Measurements from ENCODE around the gene RFC1. TPM values are rescaled to one million over a fixed set of nuclear protein-coding genes. Genes with fewer than 3 reads are reported as not detected.

RFC1 gene
- total and polyA plus RNA-seq, 2 experiments from 2014 or later: 39.5 to 46.3 TPM

DNA sequence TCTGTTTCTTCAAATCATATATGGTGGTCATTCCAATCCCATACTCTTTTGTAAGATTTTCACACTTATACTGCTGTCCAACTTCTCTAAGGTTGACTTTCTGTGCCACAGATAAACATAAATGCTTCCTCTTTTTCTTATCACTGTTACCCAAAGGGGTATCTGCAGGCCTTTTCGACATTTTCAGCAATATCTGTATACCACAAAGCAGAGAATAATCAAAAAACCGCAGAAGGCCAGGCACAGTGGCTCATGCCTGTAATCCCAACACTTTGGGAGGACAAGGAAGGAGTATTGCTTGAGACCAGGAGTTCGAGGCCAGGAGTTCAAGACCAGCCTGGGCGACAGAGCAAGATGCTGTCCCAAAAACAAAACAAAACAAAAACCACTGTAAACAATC, 3.1 kb upstream of the RFC1 start:
- no peaks in the 10 kb centered on the region for H3K27me3 ChIP-seq (replicated peaks; ENCODE audit: insufficient read depth)
- H3K9me3 ChIP-seq (ENCODE audit: low read depth): no peaks in the 10 kb centered on the region
- H2AFZ ChIP-seq: no peak overlapping the region
- no peaks in the 10 kb centered on the region for H4K20me1 ChIP-seq (ENCODE audit: insufficient read depth)
- no peaks in the 10 kb centered on the region for H3F3A ChIP-seq (ENCODE audit: insufficient read depth)
- in situ Hi-C loops (cut with MboI): no loop called here
- WGBS, 2 experiments (ENCODE audit: low coverage in 1 of 2, low lambda C conversion rate in 2 of 2, missing lambda C conversion rate in 2 of 2): 38 to 41% methylated on average over 4 of the region's 4 CpGs
- H3K27ac ChIP-seq: no peak overlapping the region
- no peak for TF ChIP-seq EZH2 (IDR thresholded peaks at IDR 0.05; ENCODE audit: insufficient read depth, poor library complexity, severe bottlenecking)
- no peak for TF ChIP-seq EZH2phosphoT487 (IDR thresholded peaks at IDR 0.05; ENCODE audit: insufficient read depth, low read depth)
- no peaks in the 10 kb centered on the region for H3K36me3 ChIP-seq (ENCODE audit: low read depth)
- H3K9me2 ChIP-seq (ENCODE audit: insufficient read depth): no peaks in the 10 kb centered on the region
- peaks cover 11% of the 10 kb centered on the region; the same call in 1 of the 2 replicates for H3K4me1 ChIP-seq (ENCODE audit: insufficient read depth)
- H3K79me2 ChIP-seq (ENCODE audit: insufficient read depth): peaks cover 19% of the 10 kb centered on the region
- no peak overlapping the region for H3K4me3 ChIP-seq
- no peak overlapping the region for H3K9ac ChIP-seq
- H3K4me2 ChIP-seq (ENCODE audit: unreplicated experiment): no peak overlapping the region
- no peak for DNase-seq

- 71 to 74% methylated on average over 6 of the region's 6 CpGs for WGBS, 2 experiments (ENCODE audit: low coverage in 1 of 2, low lambda C conversion rate in 2 of 2, missing lambda C conversion rate in 2 of 2)
- Histone ChIP-seq H2AFZ (peak overlapping the region; percentile 99), H3K27me3 (replicated peaks; ENCODE audit: insufficient read depth) (no peaks in the 10 kb centered on the region), H3K9me3 (ENCODE audit: low read depth) (no peaks in the 10 kb centered on the region), H3K4me2 (ENCODE audit: unreplicated experiment) (no peak overlapping the region), H3K36me3 (ENCODE audit: low read depth) (no peaks in the 10 kb centered on the region), H4K20me1 (ENCODE audit: insufficient read depth) (no peaks in the 10 kb centered on the region), H3K9me2 (ENCODE audit: insufficient read depth) (no peaks in the 10 kb centered on the region), H3K9ac (no peak overlapping the region), H3F3A (ENCODE audit: insufficient read depth) (no peaks in the 10 kb centered on the region), H3K79me2 (ENCODE audit: insufficient read depth) (peaks cover 40% of the 10 kb centered on the region), H3K27ac (no peak overlapping the region), H3K4me3 (no peak overlapping the region), H3K4me1 (ENCODE audit: insufficient read depth) (peaks cover 13% of the 10 kb centered on the region; the same call in 1 of the 2 replicates)
- no peak for DNase-seq
- TF ChIP-seq EZH2phosphoT487 (IDR thresholded peaks at IDR 0.05; ENCODE audit: insufficient read depth, low read depth): no peak
- no peak for TF ChIP-seq EZH2 (IDR thresholded peaks at IDR 0.05; ENCODE audit: insufficient read depth, poor library complexity, severe bottlenecking)
- in situ Hi-C loops (cut with MboI): no loop called here
Observed at GRCh38 chr4:39367166-39367565, 1.0 kb upstream of the RFC1 start.

DNA sequence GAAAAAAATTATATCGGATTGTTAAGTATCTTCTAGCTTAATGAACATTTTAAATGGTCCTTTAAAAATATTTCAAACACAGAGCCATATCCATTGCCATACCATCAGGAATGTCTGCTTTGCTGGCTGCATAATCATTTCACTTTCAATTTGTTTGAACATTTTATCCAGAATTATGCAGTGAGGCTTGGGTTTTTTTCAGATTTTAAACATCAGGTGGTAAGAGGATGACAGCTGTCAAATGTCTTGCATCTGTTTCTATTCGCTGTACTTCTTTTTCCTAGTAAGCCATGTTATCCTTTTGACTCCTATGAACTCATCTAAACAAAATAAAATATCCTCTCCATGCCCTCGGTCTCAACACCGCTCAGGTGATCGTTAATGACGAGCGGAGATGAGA, 802 bp downstream of the RFC1 start:
- no peak for DNase-seq

GRCh38 chr4:39363773-39364393, 2.3 kb downstream of the RFC1 start:
- no peak for DNase-seq
- H3K9me2 ChIP-seq (ENCODE audit: insufficient read depth): no peaks in the 10 kb centered on the region
- no peaks in the 10 kb centered on the region for H3K36me3 ChIP-seq (ENCODE audit: low read depth)
- TF ChIP-seq EZH2phosphoT487 (IDR thresholded peaks at IDR 0.05; ENCODE audit: insufficient read depth, low read depth): no peak
- no peak for TF ChIP-seq EZH2 (IDR thresholded peaks at IDR 0.05; ENCODE audit: insufficient read depth, poor library complexity, severe bottlenecking)
- no peaks in the 10 kb centered on the region for H3K27me3 ChIP-seq (replicated peaks; ENCODE audit: insufficient read depth)
- peak overlapping the region; percentile 95 for H3K4me2 ChIP-seq (ENCODE audit: unreplicated experiment)
- H3K4me1 ChIP-seq (ENCODE audit: insufficient read depth): peaks cover 13% of the 10 kb centered on the region; the same call in 1 of the 2 replicates
- no peaks in the 10 kb centered on the region for H4K20me1 ChIP-seq (ENCODE audit: insufficient read depth)
- peak overlapping the region; percentile 98; the same call in 1 of the 2 replicates for H3K4me3 ChIP-seq
- no peak overlapping the region for H3K9ac ChIP-seq
- in situ Hi-C loops (cut with MboI): no loop called here
- H3F3A ChIP-seq (ENCODE audit: insufficient read depth): no peaks in the 10 kb centered on the region
- 84 to 86% methylated on average over 4 of the region's 4 CpGs for WGBS, 2 experiments (ENCODE audit: low coverage in 1 of 2, low lambda C conversion rate in 2 of 2, missing lambda C conversion rate in 2 of 2)
- peaks cover 73% of the 10 kb centered on the region for H3K79me2 ChIP-seq (ENCODE audit: insufficient read depth)
- no peaks in the 10 kb centered on the region for H3K9me3 ChIP-seq (ENCODE audit: low read depth)
- no peak overlapping the region for H2AFZ ChIP-seq
- H3K27ac ChIP-seq: no peak overlapping the region

More for the DNA sequence above, 802 bp downstream of the RFC1 start:
- peaks cover 13% of the 10 kb centered on the region; the same call in 1 of the 2 replicates for H3K4me1 ChIP-seq (ENCODE audit: insufficient read depth)
- H3K4me3 ChIP-seq: peak overlapping the region; percentile 98
- H2AFZ ChIP-seq: peak overlapping the region; percentile 99
- H3K79me2 ChIP-seq (ENCODE audit: insufficient read depth): peaks cover 58% of the 10 kb centered on the region
- peak overlapping the region; percentile 68 for H3K27ac ChIP-seq
- no peaks in the 10 kb centered on the region for H3K36me3 ChIP-seq (ENCODE audit: low read depth)
- H3K9me3 ChIP-seq (ENCODE audit: low read depth): no peaks in the 10 kb centered on the region
- H4K20me1 ChIP-seq (ENCODE audit: insufficient read depth): no peaks in the 10 kb centered on the region
- TF ChIP-seq EZH2phosphoT487 (IDR thresholded peaks at IDR 0.05; ENCODE audit: insufficient read depth, low read depth) (no peak), EZH2 (IDR thresholded peaks at IDR 0.05; ENCODE audit: insufficient read depth, poor library complexity, severe bottlenecking) (no peak)
- no peaks in the 10 kb centered on the region for H3K9me2 ChIP-seq (ENCODE audit: insufficient read depth)
- H3F3A ChIP-seq (ENCODE audit: insufficient read depth): no peaks in the 10 kb centered on the region
- in situ Hi-C loops (cut with MboI): no loop called here
- peak overlapping the region; percentile 95 for H3K4me2 ChIP-seq (ENCODE audit: unreplicated experiment)
- WGBS, 2 experiments (ENCODE audit: low coverage in 1 of 2, low lambda C conversion rate in 2 of 2, missing lambda C conversion rate in 2 of 2): 7 to 10% methylated on average over 7 of the region's 7 CpGs
- H3K9ac ChIP-seq: peak overlapping the region; percentile 95
- H3K27me3 ChIP-seq (replicated peaks; ENCODE audit: insufficient read depth): no peaks in the 10 kb centered on the region

All from GM23248 (cell line).